SK-N-SH treated with all-trans-retinoic acid at 6 μM for 48 hours (cell line): ENCODE data around the gene EML1.

Source experiments
- ARNTL ChIP-seq: fragments of 450-650 bp; formaldehyde crosslinking; IDR thresholded peaks from 2 replicates; pipeline ENCODE4 v1.5.0; 2020; ENCODE audit warnings: low read depth, mild to moderate bottlenecking, moderate library complexity, borderline replicate concordance
- CREB5 ChIP-seq: fragments of 250-450 bp; sonication (Bioruptor Pico); IDR thresholded peaks from 2 replicates; pipeline ENCODE4 v1.5.1; 2020; ENCODE audit warnings: low read depth, mild to moderate bottlenecking, moderate library complexity
- CSDC2 ChIP-seq: fragments of 250-450 bp; sonication (Bioruptor Pico); IDR thresholded peaks from 2 replicates; pipeline ENCODE4 v1.5.0; 2020; ENCODE audit warnings: mild to moderate bottlenecking, moderate library complexity
- ISL1 ChIP-seq: fragments of 250-450 bp; sonication (Bioruptor Pico); IDR thresholded peaks from 2 replicates; pipeline ENCODE4 v2.1.2; 2022; ENCODE audit warnings: mild to moderate bottlenecking, moderate library complexity
- OSR1 ChIP-seq: fragments of 250-450 bp; sonication (Bioruptor Pico); IDR thresholded peaks from 2 replicates; pipeline ENCODE4 v1.8.0; 2022; ENCODE audit warnings: moderate library complexity, mild to moderate bottlenecking, inconsistent platforms
- PATZ1 ChIP-seq: fragments of 250-450 bp; sonication (Bioruptor Pico); IDR thresholded peaks from 2 replicates; pipeline ENCODE4 v1.8.0; 2020; ENCODE audit warnings: mild to moderate bottlenecking, moderate library complexity, borderline replicate concordance
- RARB ChIP-seq: fragments of 250-450 bp; sonication (Bioruptor Pico); IDR thresholded peaks from 2 replicates; pipeline ENCODE4 v1.8.0; 2021; ENCODE audit warnings: mild to moderate bottlenecking, moderate library complexity
- TCF4 ChIP-seq: fragments of 250-450 bp; sonication (Bioruptor Pico); IDR thresholded peaks from 2 replicates; pipeline ENCODE4 v1.8.0; 2021; ENCODE audit warnings: mild to moderate bottlenecking, moderate library complexity, borderline replicate concordance
- TOX ChIP-seq: fragments of 250-450 bp; sonication (Bioruptor Pico); IDR thresholded peaks from 2 replicates; pipeline ENCODE4 v1.8.0; 2021; ENCODE audit warnings: mild to moderate bottlenecking, moderate library complexity, borderline replicate concordance
- TSHZ2 ChIP-seq: fragments of 250-450 bp; sonication (Bioruptor Pico); IDR thresholded peaks from 2 replicates; pipeline ENCODE4 v1.5.0; 2020; ENCODE audit warnings: mild to moderate bottlenecking, moderate library complexity
- ZFP3 ChIP-seq: fragments of 250-450 bp; sonication (Bioruptor Pico); IDR thresholded peaks from 2 replicates; pipeline ENCODE4 v1.5.0; 2020; ENCODE audit warnings: mild to moderate bottlenecking, moderate library complexity
- TF ChIP-seq, protein P1 (sequence below): fragments of 250-450 bp; sonication (Bioruptor Pico); IDR thresholded peaks from 2 replicates; pipeline ENCODE4 v1.8.0; 2021; ENCODE audit warnings: low read depth, mild to moderate bottlenecking, moderate library complexity, borderline replicate concordance

DNA sequence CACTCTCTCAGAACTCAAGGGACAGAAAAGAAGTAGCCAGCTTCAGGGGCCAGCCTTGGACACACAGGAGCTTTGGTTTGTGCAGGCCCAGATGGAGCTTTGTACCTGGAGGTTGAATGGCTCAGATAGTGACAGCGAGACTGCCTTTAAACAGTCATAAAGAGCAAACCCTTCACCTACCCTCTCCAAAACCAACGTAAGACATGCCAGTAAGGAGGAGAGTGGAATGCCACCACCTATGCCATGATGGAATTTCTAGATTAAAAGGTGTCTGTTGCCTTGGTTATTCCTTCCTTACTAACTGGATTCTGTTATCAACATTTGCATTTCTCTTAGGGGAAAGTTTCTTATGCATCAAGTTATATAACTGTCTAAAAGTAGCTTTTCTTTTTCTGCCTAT, 98.1 kb downstream of the EML1 start:
- no peak for TF ChIP-seq PATZ1
- TF ChIP-seq CSDC2 (CRISPR knock-in tag): no peak
- no peak for TF ChIP-seq CREB5 (CRISPR knock-in tag)
- TF ChIP-seq OSR1: no peak
- TF ChIP-seq TOX (CRISPR knock-in tag): no peak
- no peak for TF ChIP-seq ISL1
- TF ChIP-seq, protein P1, sequence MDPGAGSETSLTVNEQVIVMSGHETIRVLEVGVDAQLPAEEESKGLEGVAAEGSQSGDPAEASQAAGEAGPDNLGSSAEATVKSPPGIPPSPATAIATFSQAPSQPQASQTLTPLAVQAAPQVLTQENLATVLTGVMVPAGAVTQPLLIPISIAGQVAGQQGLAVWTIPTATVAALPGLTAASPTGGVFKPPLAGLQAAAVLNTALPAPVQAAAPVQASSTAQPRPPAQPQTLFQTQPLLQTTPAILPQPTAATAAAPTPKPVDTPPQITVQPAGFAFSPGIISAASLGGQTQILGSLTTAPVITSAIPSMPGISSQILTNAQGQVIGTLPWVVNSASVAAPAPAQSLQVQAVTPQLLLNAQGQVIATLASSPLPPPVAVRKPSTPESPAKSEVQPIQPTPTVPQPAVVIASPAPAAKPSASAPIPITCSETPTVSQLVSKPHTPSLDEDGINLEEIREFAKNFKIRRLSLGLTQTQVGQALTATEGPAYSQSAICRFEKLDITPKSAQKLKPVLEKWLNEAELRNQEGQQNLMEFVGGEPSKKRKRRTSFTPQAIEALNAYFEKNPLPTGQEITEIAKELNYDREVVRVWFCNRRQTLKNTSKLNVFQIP (CRISPR knock-in tag): no peak
- no peak for TF ChIP-seq ZFP3 (CRISPR knock-in tag)
- no peak for TF ChIP-seq TCF4
- no peak for TF ChIP-seq RARB (CRISPR knock-in tag)
- no peak for TF ChIP-seq TSHZ2
- no peak for TF ChIP-seq ARNTL (CRISPR knock-in tag)
